SJCRH30 (cell line): ENCODE data around the gene FRAT2. TPM values are rescaled to one million over a fixed set of nuclear protein-coding genes. Genes with fewer than 3 reads are reported as not detected.

Source experiments
- DNase-seq, 2 experiments: peaks; one replicate each; pipeline ENCODE4 v3.0.0-alpha.2; 2015 to 2020
- H3K27ac ChIP-seq: fragments of 250-450 bp; sonication (Bioruptor Pico); 2 replicates; pipeline ENCODE4 v1.5.1; 2020; ENCODE audit warnings: mild to moderate bottlenecking, moderate library complexity
- H3K27me3 ChIP-seq: fragments of 250-450 bp; sonication (Bioruptor Pico); 2 replicates; pipeline ENCODE4 v1.5.1; 2020; ENCODE audit warnings: mild to moderate bottlenecking, moderate library complexity
- H3K36me3 ChIP-seq: fragments of 250-450 bp; sonication (Bioruptor Pico); 2 replicates; pipeline ENCODE4 v1.5.1; 2020; ENCODE audit warnings: mild to moderate bottlenecking, moderate library complexity
- H3K4me1 ChIP-seq: fragments of 250-450 bp; sonication (Bioruptor Pico); 2 replicates; pipeline ENCODE4 v1.5.1; 2020; ENCODE audit warnings: mild to moderate bottlenecking, moderate library complexity
- H3K4me3 ChIP-seq: fragments of 250-450 bp; sonication (Bioruptor Pico); 2 replicates; pipeline ENCODE4 v1.5.1; 2020; ENCODE audit warnings: mild to moderate bottlenecking, moderate library complexity
- H3K9me3 ChIP-seq: fragments of 250-450 bp; sonication (Bioruptor Pico); replicated peaks from 2 replicates; pipeline ENCODE4 v1.5.1; 2020; ENCODE audit warnings: mild to moderate bottlenecking, moderate library complexity
- total RNA-seq: library from RNA; depleted of rRNA; stranded (reverse); fragments of >200 nt; shearing (Covaris generic); gene quantifications from 2 replicates; pipeline ENCODE4 v1.2.3, GENCODE V29; 2014

FRAT2 gene
- total RNA-seq, 1 experiment from 2014 or later = 21.6 TPM

DNA sequence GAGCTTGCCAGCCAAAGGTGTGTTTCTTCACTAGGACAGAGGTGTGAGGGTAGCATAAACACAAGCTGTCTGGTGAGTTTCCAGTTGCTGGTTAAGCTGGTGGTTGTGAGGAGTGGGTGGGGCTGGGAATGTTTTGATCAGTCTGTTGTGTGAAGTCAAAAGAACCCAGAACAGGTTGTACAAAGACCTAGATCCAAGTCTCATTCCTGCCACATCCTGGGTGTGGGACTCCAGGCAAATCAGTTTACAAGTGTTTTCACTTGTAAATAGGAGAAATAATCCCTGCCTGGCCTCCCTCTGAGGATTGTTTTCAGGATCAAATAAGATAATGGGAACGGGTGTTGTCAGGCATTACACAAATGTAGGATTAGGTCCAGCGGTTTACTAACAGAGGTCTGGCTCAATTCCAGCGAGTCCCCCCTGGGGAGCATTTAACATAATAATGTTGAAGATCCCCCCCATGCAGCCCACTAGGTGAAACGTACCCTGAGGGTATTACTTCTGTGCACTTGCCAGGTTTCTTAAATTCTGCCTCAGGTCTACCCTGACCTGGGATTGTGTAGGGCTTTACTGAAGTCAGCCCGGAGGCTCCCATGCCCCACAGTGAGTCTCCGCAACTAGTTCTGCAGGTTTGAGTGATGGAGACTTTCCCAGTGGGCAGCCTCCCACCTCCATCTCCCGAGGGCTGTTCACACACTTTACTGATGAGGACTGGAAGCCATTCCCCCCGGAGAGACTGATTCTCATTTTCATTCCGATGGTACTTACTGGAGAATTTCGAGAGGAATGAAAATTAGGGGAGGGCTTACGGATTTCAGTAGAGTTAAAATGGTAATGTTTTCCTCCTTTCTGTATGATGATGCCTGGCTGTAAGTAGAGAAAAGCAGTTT lies 2.7 kb upstream of the FRAT2 start:
- Histone ChIP-seq H3K4me3 (no peak overlapping the region), H3K9me3 (no peaks in the 10 kb centered on the region), H3K4me1 (peaks cover 7% of the 10 kb centered on the region), H3K27me3 (0 out of 2 replicates have a peak, but pooled peaks cover 3% of the 10 kb centered on the region), H3K36me3 (no peaks in the 10 kb centered on the region), H3K27ac (no peak overlapping the region)
- peak in 1 of 2 experiments; percentile 39 for DNase-seq

GRCh38 chr10:97336446-97336845 lies 1.9 kb upstream of the FRAT2 start:
- Histone ChIP-seq H3K4me1 (peaks cover 7% of the 10 kb centered on the region), H3K27ac (no peak overlapping the region), H3K36me3 (no peaks in the 10 kb centered on the region), H3K9me3 (no peaks in the 10 kb centered on the region), H3K4me3 (no peak overlapping the region), H3K27me3 (0 out of 2 replicates have a peak, but pooled peaks cover 3% of the 10 kb centered on the region)
- DNase-seq = no peak

GRCh38 chr10:97336006-97336405 lies 1.5 kb upstream of the FRAT2 start:
- Histone ChIP-seq H3K27me3 (0 out of 2 replicates have a peak, but pooled peaks cover 3% of the 10 kb centered on the region), H3K4me3 (no peak overlapping the region), H3K9me3 (no peaks in the 10 kb centered on the region), H3K36me3 (no peaks in the 10 kb centered on the region), H3K4me1 (peaks cover 7% of the 10 kb centered on the region), H3K27ac (no peak overlapping the region)
- DNase-seq = no peak

- peaks cover 7% of the 10 kb centered on the region for H3K4me1 ChIP-seq
- no peak for DNase-seq
- H3K36me3 ChIP-seq = no peaks in the 10 kb centered on the region
- no peaks in the 10 kb centered on the region for H3K9me3 ChIP-seq
- peak overlapping the region; percentile 95 for H3K4me3 ChIP-seq
- H3K27ac ChIP-seq = peak overlapping the region; percentile 100
- 0 out of 2 replicates have a peak, but pooled peaks cover 3% of the 10 kb centered on the region for H3K27me3 ChIP-seq
Observed at GRCh38 chr10:97335188-97335619, 675 bp upstream of the FRAT2 start.

GRCh38 chr10:97333601-97334369 lies 744 bp downstream of the FRAT2 start:
- Histone ChIP-seq H3K4me1 (peaks cover 7% of the 10 kb centered on the region), H3K4me3 (peak overlapping the region; percentile 95), H3K27me3 (0 out of 2 replicates have a peak, but pooled peaks cover 3% of the 10 kb centered on the region), H3K9me3 (no peaks in the 10 kb centered on the region), H3K27ac (peak overlapping the region; percentile 62), H3K36me3 (no peaks in the 10 kb centered on the region)
- peak; percentile 55 to 68 for DNase-seq

GRCh38 chr10:97333351-97333600 lies 1.3 kb downstream of the FRAT2 start:
- Histone ChIP-seq H3K9me3 (no peaks in the 10 kb centered on the region), H3K4me3 (peak overlapping the region; percentile 95), H3K4me1 (peaks cover 7% of the 10 kb centered on the region), H3K27me3 (0 out of 2 replicates have a peak, but pooled peaks cover 3% of the 10 kb centered on the region), H3K27ac (peak overlapping the region; percentile 62), H3K36me3 (no peaks in the 10 kb centered on the region)
- peak in 1 of 2 experiments; percentile 56 for DNase-seq

DNA sequence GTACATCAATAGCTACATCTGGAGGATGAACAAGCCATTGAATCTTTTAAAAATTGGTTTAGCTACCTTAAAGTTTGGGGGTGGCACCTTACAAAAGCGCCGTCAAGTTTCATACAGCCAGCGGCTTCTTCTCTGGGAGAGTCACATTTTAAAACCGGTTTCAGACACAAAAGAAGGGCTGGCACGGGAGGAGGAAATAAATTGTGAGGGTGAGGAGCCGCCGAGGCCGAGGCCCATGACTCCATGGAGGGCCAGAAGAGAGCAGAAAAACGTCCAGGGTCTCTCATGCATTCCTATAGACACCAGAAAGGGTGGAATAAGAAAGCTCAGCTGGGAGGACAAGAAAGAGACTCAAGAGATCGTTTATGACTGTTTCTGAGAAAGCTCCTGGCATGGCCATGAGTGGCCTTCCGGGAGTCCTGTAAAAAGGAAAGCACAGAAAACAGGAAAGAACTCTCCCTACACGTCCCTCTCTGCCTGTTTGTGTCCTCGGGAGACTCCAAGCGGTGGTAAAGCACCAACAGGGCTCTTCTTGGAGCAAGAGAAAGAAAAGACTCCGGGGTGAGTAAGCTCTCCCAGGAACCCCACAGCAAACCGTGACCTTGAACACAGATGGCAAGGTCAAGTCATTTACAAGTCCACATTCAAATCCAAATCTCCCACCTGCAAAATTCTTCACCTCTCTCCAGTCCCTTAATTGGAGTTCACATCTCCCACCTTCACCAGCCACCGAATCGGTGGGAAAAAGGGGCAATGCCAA lies 1.8 kb downstream of the FRAT2 start:
- Histone ChIP-seq H3K36me3 (no peaks in the 10 kb centered on the region), H3K9me3 (no peaks in the 10 kb centered on the region), H3K27me3 (0 out of 2 replicates have a peak, but pooled peaks cover 3% of the 10 kb centered on the region), H3K27ac (peak overlapping the region; percentile 62), H3K4me3 (peak overlapping the region; percentile 95), H3K4me1 (peaks cover 7% of the 10 kb centered on the region)
- peak; percentile 58 to 71 for DNase-seq

- no peaks in the 10 kb centered on the region for H3K36me3 ChIP-seq
- H3K27me3 ChIP-seq = no peaks in the 10 kb centered on the region
- H3K9me3 ChIP-seq = no peaks in the 10 kb centered on the region
- no peaks in the 10 kb centered on the region for H3K4me1 ChIP-seq
- no peak overlapping the region for H3K27ac ChIP-seq
- DNase-seq = no peak
- no peak overlapping the region for H3K4me3 ChIP-seq
Observed at GRCh38 chr10:97331153-97331703, 3.3 kb downstream of the FRAT2 start.

DNA sequence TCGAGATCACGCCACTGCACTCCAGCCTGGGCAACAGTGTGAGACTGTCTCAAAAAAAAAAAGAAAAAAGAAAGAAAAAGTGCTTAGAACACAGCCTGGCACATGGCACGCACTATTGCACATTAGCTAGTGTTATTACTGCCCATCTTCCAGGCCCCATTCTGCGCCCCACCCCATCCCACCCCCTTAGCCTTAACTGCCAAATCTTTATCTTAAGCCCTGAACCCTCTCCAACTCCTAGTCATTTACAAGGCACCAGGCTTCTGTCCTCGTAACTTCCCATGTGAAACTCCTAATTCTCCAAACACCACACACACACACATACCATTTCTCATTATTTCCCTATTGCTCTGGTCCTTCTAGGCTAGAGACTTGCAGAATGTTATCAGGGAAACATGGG lies 4.8 kb downstream of the FRAT2 start:
- no peaks in the 10 kb centered on the region for H3K27me3 ChIP-seq
- no peaks in the 10 kb centered on the region for H3K4me1 ChIP-seq
- no peak overlapping the region for H3K4me3 ChIP-seq
- no peaks in the 10 kb centered on the region for H3K9me3 ChIP-seq
- no peak overlapping the region for H3K27ac ChIP-seq
- H3K36me3 ChIP-seq = no peaks in the 10 kb centered on the region
- DNase-seq = no peak

GRCh38 chr10:97328646-97329453 lies 5.7 kb downstream of the FRAT2 start:
- DNase-seq = no peak
- no peaks in the 10 kb centered on the region for H3K4me1 ChIP-seq
- H3K9me3 ChIP-seq = no peaks in the 10 kb centered on the region
- no peaks in the 10 kb centered on the region for H3K27me3 ChIP-seq
- no peaks in the 10 kb centered on the region for H3K36me3 ChIP-seq
- H3K4me3 ChIP-seq = no peak overlapping the region
- H3K27ac ChIP-seq = no peak overlapping the region

DNA sequence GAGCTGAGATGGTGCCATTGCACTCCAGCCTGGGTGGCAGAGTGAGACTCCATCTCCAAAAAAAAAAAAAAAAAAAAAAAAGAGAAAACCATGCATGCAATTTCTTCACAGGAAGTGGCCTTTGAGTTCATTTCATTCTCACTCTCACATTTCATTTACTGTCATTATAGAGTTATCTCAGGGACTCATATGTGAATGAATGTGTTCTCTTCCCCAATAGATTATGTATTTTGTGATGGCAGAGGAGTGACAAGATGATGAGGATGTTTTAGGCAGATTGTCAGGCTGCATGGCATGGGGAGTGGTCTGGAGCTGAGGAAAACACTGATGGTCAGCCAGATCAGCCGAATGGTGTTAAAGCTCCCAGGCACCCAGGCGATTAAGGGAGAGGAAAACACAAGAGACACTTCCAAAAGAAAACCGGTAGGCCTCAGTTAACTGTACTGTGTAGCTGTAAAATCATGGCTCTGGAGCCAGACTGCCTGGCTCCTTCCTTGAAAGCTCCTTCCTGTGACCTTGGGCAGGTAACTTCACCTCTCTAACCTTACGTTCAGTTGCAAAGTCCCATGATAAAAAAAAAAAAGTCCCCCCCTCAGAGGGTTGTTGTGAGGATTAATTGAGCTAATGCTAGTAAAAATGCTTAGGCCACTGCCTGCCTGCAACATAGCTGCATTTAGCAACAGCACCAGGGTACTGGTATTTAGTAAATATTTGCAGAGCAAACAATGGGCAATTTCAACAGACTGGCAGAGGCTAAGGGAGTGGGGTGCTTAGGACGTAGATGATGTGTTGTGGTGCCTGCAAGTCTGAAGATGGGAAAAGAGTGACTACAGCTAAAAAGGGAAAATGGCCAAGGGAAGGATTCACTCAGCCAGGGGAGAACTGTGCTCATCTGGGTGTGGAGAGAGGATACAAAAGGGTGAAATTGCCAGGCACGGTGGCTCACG lies 6.9 kb downstream of the FRAT2 start:
- no peaks in the 10 kb centered on the region for H3K9me3 ChIP-seq
- no peaks in the 10 kb centered on the region for H3K27me3 ChIP-seq
- DNase-seq = no peak
- H3K27ac ChIP-seq = no peak overlapping the region
- H3K36me3 ChIP-seq = no peaks in the 10 kb centered on the region
- no peaks in the 10 kb centered on the region for H3K4me1 ChIP-seq
- no peak overlapping the region for H3K4me3 ChIP-seq

DNA sequence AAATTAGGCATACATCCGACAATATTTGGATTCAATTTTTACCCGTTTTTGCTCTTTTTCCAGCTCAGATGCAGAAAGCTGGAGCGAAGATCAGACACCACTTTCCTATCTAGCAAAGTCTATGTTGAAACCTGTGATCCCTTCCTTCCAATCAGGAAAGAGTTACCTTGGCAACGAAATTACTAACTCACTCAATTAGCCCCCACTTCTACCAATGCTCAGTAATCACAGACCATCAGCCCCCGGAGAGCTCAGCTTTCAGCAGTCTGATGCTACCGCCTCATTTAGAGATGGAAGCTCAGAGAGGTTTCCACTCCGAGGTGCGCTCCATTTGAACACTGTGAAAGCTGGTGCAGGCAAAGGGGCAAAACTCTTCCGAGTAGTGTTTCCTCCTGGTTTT lies 8.8 kb downstream of the FRAT2 start:
- Histone ChIP-seq H3K4me1 (peaks cover 11% of the 10 kb centered on the region), H3K27ac (no peak overlapping the region), H3K27me3 (no peaks in the 10 kb centered on the region), H3K9me3 (no peaks in the 10 kb centered on the region), H3K36me3 (no peaks in the 10 kb centered on the region), H3K4me3 (no peak overlapping the region)
- no peak for DNase-seq

GRCh38 chr10:97323501-97323900 lies 11.0 kb downstream of the FRAT2 start:
- Histone ChIP-seq H3K4me1 (peaks cover 11% of the 10 kb centered on the region), H3K9me3 (no peaks in the 10 kb centered on the region), H3K27ac (no peak overlapping the region), H3K36me3 (no peaks in the 10 kb centered on the region), H3K4me3 (no peak overlapping the region), H3K27me3 (no peaks in the 10 kb centered on the region)
- DNase-seq = no peak
